Effector memory CD8-positive, alpha-beta T cell (primary cell): ENCODE data around the gene USH1C.

Experiments used
- ATAC-seq: fragments of 150-1000 bp; cut with Tn5 transposase; replicated peaks from 2 replicates; pipeline ENCODE4 v1.10.0; 2021; ENCODE audit warnings: mild to moderate bottlenecking, moderate library complexity
- DNase-seq, 3 experiments: peaks; one replicate each; pipeline ENCODE4 v3.0.0; 2021
- H3K27ac Mint-ChIP-seq, 2 donors: one replicate each; pipeline ENCODE4 v1.8.0; 2022; ENCODE audit warnings: mild to moderate bottlenecking in 2 of 2, mixed read lengths in 2 of 2, moderate library complexity in 2 of 2
- H3K27me3 Mint-ChIP-seq, 2 donors: one replicate each; pipeline ENCODE4 v1.8.0; 2022; ENCODE audit warnings: mixed read lengths in 2 of 2
- H3K36me3 Mint-ChIP-seq: one replicate; pipeline ENCODE4 v1.8.0; 2022; ENCODE audit warnings: mild to moderate bottlenecking, moderate library complexity, mixed read lengths; ENCODE audit not compliant: insufficient read depth
- H3K4me1 Mint-ChIP-seq, 2 donors: one replicate each; pipeline ENCODE4 v1.8.0; 2022; ENCODE audit warnings: low read depth in 2 of 2, mixed read lengths in 2 of 2
- H3K4me3 Mint-ChIP-seq, 2 donors: one replicate each; pipeline ENCODE4 v1.8.0; 2022; ENCODE audit warnings: mild to moderate bottlenecking in 2 of 2, mixed read lengths in 2 of 2, moderate library complexity in 2 of 2
- H3K9me3 Mint-ChIP-seq, 2 donors: one replicate each; pipeline ENCODE4 v1.8.0; 2022; ENCODE audit warnings: mixed read lengths in 2 of 2

USH1C gene

DNA sequence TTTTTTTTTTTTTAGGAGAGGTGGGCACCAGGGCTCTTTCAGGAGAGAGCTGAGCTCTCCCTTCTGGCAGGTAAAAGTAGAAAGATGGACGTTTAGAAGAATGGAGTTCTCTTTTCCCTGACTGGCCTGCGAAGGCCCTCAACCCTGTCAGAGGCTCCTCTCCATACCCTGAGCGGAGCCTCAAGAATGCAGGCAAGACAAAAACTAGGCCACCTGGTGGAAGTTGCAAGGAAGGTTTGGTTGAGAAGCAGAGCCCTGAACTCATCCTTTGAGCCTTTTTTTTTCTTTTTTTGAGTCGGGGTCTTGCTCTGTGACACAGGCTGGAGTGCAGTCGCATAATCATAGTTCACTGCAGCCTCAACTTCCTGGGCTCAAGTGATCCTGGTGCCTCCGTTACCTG, 4.2 kb upstream of the USH1C start:
- peaks cover 46 to 79% of the 10 kb centered on the region in 2 donors for H3K27me3 Mint-ChIP-seq
- ATAC-seq = no peak
- H3K4me3 Mint-ChIP-seq = no peak overlapping the region
- DNase-seq = no peak
- H3K36me3 Mint-ChIP-seq = no peaks in the 10 kb centered on the region
- H3K27ac Mint-ChIP-seq = no peak overlapping the region
- peaks cover 3 to 4% of the 10 kb centered on the region in 2 donors for H3K4me1 Mint-ChIP-seq
- H3K9me3 Mint-ChIP-seq = no peaks in the 10 kb centered on the region

GRCh38 chr11:17547932-17548331, 3.7 kb upstream of the USH1C start:
- Mint-ChIP-seq H3K9me3 (no peaks in the 10 kb centered on the region), H3K27ac (no peak overlapping the region), H3K4me1 (peaks cover 3 to 4% of the 10 kb centered on the region in 2 donors), H3K36me3 (no peaks in the 10 kb centered on the region), H3K4me3 (no peak overlapping the region), H3K27me3 (peaks cover 46 to 78% of the 10 kb centered on the region in 2 donors)
- ATAC-seq (no peak), DNase-seq (no peak)

DNA sequence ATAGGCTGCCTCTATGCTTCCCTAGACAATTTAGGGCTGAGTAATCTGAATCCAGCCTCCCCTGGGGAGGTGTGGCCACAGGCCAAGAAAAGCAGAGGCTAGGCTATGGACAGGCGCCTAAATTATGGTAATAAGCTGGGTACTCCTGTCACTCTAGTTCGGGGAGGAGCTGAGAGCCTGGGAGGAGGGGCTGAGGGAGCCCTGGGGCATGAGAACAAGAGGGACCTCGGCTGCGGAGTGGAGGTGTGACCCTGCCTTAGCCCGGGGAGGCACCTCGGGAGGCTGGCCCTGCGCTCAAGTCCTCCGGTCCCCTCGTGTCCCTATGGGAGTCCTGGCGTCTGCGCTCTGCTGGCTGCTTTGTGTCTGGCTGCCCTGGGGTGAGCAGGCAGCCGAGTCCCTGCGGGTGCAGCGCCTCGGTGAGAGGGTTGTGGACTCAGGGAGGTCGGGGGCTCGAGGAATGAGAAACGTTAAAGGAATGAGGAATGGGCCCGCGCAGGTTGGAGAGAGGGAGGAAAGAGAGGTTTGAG, 2.9 kb upstream of the USH1C start, which contains the start of gene OTOG:
OTOG (plus strand) TSS at position 209 of the 527 bp plus-strand sequence; CDS start at position 323, 114 bp downstream.
- DNase-seq = no peak
- ATAC-seq = no peak
- H3K27ac Mint-ChIP-seq = no peak within 1 kb of the TSS
- no peaks in the 10 kb centered on the region for H3K9me3 Mint-ChIP-seq
- peaks cover 3 to 4% of the 10 kb centered on the region in 2 donors for H3K4me1 Mint-ChIP-seq
- no peak within 1 kb of the TSS for H3K4me3 Mint-ChIP-seq
- no peaks in the 10 kb centered on the region for H3K36me3 Mint-ChIP-seq
- peaks cover 40 to 77% of the 10 kb centered on the region in 2 donors for H3K27me3 Mint-ChIP-seq

DNA sequence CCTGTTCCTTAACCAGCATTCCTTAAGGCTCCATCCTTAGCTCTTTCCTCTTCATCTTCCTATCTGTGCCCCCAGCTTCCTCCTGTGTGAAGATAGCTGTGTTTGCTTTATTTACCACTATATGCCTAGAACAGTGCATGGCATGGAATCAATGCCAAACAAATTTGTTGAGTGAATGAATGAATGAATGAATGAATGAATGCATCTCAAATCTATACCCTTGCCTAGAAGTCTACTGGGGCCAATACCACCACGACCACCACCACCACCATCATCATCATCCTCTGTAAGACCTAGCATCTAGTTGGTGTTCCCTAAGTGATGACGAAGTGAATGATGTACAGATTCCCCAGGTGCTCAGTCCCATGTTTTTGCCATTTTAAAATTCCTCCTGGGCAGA, 2.0 kb upstream of the USH1C start:
- Mint-ChIP-seq H3K4me3 (no peak overlapping the region), H3K27me3 (peaks cover 40 to 72% of the 10 kb centered on the region in 2 donors), H3K27ac (no peak overlapping the region), H3K4me1 (peaks cover 2 to 3% of the 10 kb centered on the region in 2 donors), H3K36me3 (no peaks in the 10 kb centered on the region), H3K9me3 (no peaks in the 10 kb centered on the region)
- DNase-seq (no peak), ATAC-seq (no peak)

DNA sequence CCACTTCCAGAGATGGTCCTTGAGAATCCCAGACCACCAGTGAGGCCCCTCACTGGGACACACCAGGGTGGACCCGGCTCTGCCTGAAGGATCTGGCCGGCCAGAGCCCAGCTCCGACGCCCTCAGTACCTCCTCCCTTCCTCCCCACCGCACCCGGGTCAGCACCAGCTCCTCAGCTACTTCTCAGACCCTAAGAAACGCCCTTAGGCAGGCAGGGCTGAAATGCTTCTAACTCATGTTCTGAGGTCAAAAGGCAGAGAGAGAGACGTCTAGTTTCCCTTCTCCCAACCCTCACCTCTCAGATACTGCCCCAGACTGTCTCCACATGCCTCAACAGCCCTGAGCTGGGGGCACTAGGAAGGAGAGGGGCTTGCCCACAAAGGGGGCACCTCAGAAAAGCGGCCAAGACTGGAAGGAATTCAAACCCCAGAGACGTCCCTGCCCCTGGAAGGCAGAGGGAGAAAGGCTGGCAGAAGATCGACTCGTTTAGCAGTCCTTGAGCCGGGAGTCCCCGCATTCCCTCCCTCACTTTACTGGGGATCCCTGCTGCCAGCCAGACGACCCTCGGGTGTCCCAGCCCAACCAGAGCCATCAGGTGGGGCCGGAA, 539 bp downstream of the USH1C start:
- H3K4me1 Mint-ChIP-seq = peaks cover 2 to 3% of the 10 kb centered on the region in 2 donors
- DNase-seq (no peak), ATAC-seq (no peak)
- H3K4me3 Mint-ChIP-seq = peak overlapping the region in 1 of 2 donors; percentile 43
- H3K9me3 Mint-ChIP-seq = no peaks in the 10 kb centered on the region
- H3K27ac Mint-ChIP-seq = no peak overlapping the region
- H3K27me3 Mint-ChIP-seq = peaks cover 36 to 70% of the 10 kb centered on the region in 2 donors
- H3K36me3 Mint-ChIP-seq = no peaks in the 10 kb centered on the region

GRCh38 chr11:17543041-17543440, 1.2 kb downstream of the USH1C start:
- H3K27me3 Mint-ChIP-seq = peaks cover 32 to 63% of the 10 kb centered on the region in 2 donors
- peaks cover 2 to 3% of the 10 kb centered on the region in 2 donors for H3K4me1 Mint-ChIP-seq
- no peak overlapping the region for H3K27ac Mint-ChIP-seq
- no peak overlapping the region for H3K4me3 Mint-ChIP-seq
- no peaks in the 10 kb centered on the region for H3K36me3 Mint-ChIP-seq
- DNase-seq (no peak), ATAC-seq (no peak)
- H3K9me3 Mint-ChIP-seq = no peaks in the 10 kb centered on the region

DNA sequence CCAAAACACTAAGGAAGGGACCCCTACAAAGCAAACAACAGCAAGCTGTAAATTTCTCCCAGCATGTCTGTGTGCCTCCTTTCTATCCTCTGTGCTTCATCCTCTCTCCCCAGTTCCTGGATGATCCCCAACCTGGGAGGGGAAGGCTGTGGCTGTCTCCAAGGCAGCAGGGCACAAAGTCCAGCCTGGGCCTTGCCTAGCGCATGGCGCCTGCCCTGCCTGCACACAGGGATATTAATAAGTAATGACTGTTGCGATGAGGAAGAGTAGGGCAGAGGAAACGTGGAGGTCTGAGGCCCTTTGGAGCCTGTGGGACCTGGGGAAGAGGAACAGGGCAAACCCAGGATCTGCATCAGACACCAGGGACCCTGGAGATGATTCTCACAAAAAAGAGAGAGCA, 2.0 kb downstream of the USH1C start:
- Mint-ChIP-seq H3K27me3 (peaks cover 24 to 55% of the 10 kb centered on the region in 2 donors), H3K36me3 (no peaks in the 10 kb centered on the region), H3K9me3 (no peaks in the 10 kb centered on the region), H3K27ac (no peak overlapping the region), H3K4me3 (no peak overlapping the region), H3K4me1 (peaks cover under 1 to 2% of the 10 kb centered on the region in 2 donors)
- DNase-seq (no peak), ATAC-seq (no peak)

GRCh38 chr11:17541330-17541885, 2.8 kb downstream of the USH1C start:
- H3K4me1 Mint-ChIP-seq = peaks cover 0 to 2% of the 10 kb centered on the region in 2 donors
- ATAC-seq = no peak
- no peaks in the 10 kb centered on the region for H3K9me3 Mint-ChIP-seq
- no peak overlapping the region for H3K27ac Mint-ChIP-seq
- H3K4me3 Mint-ChIP-seq = no peak overlapping the region
- DNase-seq = no peak
- H3K36me3 Mint-ChIP-seq = no peaks in the 10 kb centered on the region
- peaks cover 16 to 47% of the 10 kb centered on the region in 2 donors for H3K27me3 Mint-ChIP-seq

- H3K4me1 Mint-ChIP-seq = peaks cover 0 to 2% of the 10 kb centered on the region in 2 donors
- ATAC-seq = no peak
- H3K36me3 Mint-ChIP-seq = no peaks in the 10 kb centered on the region
- no peak overlapping the region for H3K4me3 Mint-ChIP-seq
- H3K27me3 Mint-ChIP-seq = peaks cover 10 to 41% of the 10 kb centered on the region in 2 donors
- DNase-seq = no peak
- no peak overlapping the region for H3K27ac Mint-ChIP-seq
- H3K9me3 Mint-ChIP-seq = no peaks in the 10 kb centered on the region
Measured at GRCh38 chr11:17540807-17541206, 3.4 kb downstream of the USH1C start.

DNA sequence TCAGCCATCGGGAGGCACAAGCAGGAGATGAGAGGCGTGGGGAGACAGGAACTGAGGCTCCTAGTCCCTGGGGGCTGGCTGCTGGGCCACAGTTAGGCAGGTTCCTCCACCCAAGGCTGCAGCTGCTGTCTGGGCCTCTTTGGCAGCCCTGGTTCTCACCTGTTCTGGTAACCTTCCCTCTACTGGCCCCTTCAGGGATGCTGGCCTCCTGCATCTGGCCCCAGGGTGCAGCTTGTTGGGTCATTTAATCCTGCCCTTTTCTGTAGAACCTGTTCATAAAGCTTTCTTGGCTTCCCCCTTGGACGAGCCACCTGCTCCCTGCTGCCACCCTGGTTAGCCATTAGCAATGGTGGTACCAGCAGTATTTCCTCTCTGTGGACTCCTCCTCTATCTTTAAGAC, 5.5 kb downstream of the USH1C start:
- no peak for DNase-seq
- Mint-ChIP-seq H3K36me3 (no peaks in the 10 kb centered on the region), H3K4me3 (no peak overlapping the region), H3K27me3 (peaks cover 4 to 22% of the 10 kb centered on the region in 2 donors), H3K27ac (no peak overlapping the region), H3K4me1 (peaks cover 0 to 2% of the 10 kb centered on the region in 2 donors), H3K9me3 (no peaks in the 10 kb centered on the region)
- ATAC-seq = no peak

GRCh38 chr11:17538054-17538453, 6.2 kb downstream of the USH1C start:
- Mint-ChIP-seq H3K4me1 (peaks cover 0 to 2% of the 10 kb centered on the region in 2 donors), H3K27me3 (peaks cover 4 to 22% of the 10 kb centered on the region in 2 donors), H3K27ac (no peak overlapping the region), H3K36me3 (no peaks in the 10 kb centered on the region), H3K4me3 (no peak overlapping the region), H3K9me3 (no peaks in the 10 kb centered on the region)
- no peak for DNase-seq
- ATAC-seq = no peak

- H3K27me3 Mint-ChIP-seq = peaks cover 4 to 23% of the 10 kb centered on the region in 2 donors
- peaks cover 0 to 2% of the 10 kb centered on the region in 2 donors for H3K4me1 Mint-ChIP-seq
- ATAC-seq (no peak), DNase-seq (no peak)
- H3K4me3 Mint-ChIP-seq = no peak overlapping the region
- no peaks in the 10 kb centered on the region for H3K9me3 Mint-ChIP-seq
- H3K36me3 Mint-ChIP-seq = no peaks in the 10 kb centered on the region
- H3K27ac Mint-ChIP-seq = no peak overlapping the region
Measured at GRCh38 chr11:17537261-17537660, 7.0 kb downstream of the USH1C start.

DNA sequence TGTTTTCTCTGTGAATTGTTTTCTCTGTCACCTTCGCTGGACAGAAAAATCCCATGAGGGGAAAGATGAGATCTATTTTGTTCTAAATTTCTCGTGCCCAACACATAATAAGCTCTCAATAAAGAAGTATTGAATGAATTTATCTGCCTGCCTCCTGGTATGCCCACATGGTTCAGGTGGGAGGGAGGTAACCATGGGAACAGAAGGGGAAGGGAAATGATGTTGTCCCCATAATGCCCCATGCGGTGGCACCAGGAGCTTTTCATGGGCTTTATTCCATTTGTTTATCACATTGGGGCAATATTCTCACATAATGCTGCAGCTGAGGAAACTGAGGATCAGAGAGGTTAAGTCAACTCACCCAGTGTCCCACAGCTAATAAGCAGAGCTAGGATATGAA, 8.7 kb downstream of the USH1C start:
- DNase-seq (no peak), ATAC-seq (no peak)
- H3K36me3 Mint-ChIP-seq = no peaks in the 10 kb centered on the region
- H3K27ac Mint-ChIP-seq = no peak overlapping the region
- H3K9me3 Mint-ChIP-seq = no peaks in the 10 kb centered on the region
- H3K4me1 Mint-ChIP-seq = peaks cover 0 to 2% of the 10 kb centered on the region in 2 donors
- no peak overlapping the region for H3K4me3 Mint-ChIP-seq
- peaks cover 6 to 21% of the 10 kb centered on the region in 2 donors for H3K27me3 Mint-ChIP-seq

- DNase-seq (no peak), ATAC-seq (no peak)
- Mint-ChIP-seq H3K9me3 (no peaks in the 10 kb centered on the region), H3K27ac (no peak overlapping the region), H3K36me3 (no peaks in the 10 kb centered on the region), H3K4me1 (peaks cover 0 to 2% of the 10 kb centered on the region in 2 donors), H3K27me3 (peaks cover 6 to 27% of the 10 kb centered on the region in 2 donors), H3K4me3 (no peak overlapping the region)
Measured at GRCh38 chr11:17533778-17534415, 10.3 kb downstream of the USH1C start.
